ENCODE results near the gene NKX2-3.
A peak's percentile ranks its signal among the peaks of the same experiment; 100 is the strongest.

Gene NKX2-3

GRCh38 chr10:99532687-99533495 lies at the start of gene NKX2-3:
TSS of gene NKX2-3 (plus strand) at chr10:99532942. CDS start at chr10:99533132, 190 bp downstream.
- DNase-seq (ENCODE audit: low read depth): peak; percentile 28

GRCh38 chr10:99484626-99485581 lies 47.8 kb upstream of the NKX2-3 start:
- no peak for DNase-seq (ENCODE audit: low read depth)

- no peak for DNase-seq (ENCODE audit: low read depth)
Measured at GRCh38 chr10:99487125-99487807, 45.5 kb upstream of the NKX2-3 start.

GRCh38 chr10:99489271-99489670 lies 43.5 kb upstream of the NKX2-3 start:
- DNase-seq (ENCODE audit: low read depth): no peak

- DNase-seq (ENCODE audit: low read depth): no peak
Measured at GRCh38 chr10:99497343-99498025, 35.3 kb upstream of the NKX2-3 start.

GRCh38 chr10:99506416-99506815 lies 26.3 kb upstream of the NKX2-3 start:
- no peak for DNase-seq (ENCODE audit: low read depth)

GRCh38 chr10:99507265-99507664 lies 25.5 kb upstream of the NKX2-3 start:
- DNase-seq (ENCODE audit: low read depth): no peak

- no peak for DNase-seq (ENCODE audit: low read depth)
Measured at GRCh38 chr10:99513061-99513460, 19.7 kb upstream of the NKX2-3 start.

GRCh38 chr10:99519690-99520039 lies 13.1 kb upstream of the NKX2-3 start:
- DNase-seq (ENCODE audit: low read depth): no peak

GRCh38 chr10:99520040-99520846 lies 12.5 kb upstream of the NKX2-3 start:
- DNase-seq (ENCODE audit: low read depth): no peak

- no peak for DNase-seq (ENCODE audit: low read depth)
Measured at GRCh38 chr10:99520847-99521764, 11.6 kb upstream of the NKX2-3 start.

- DNase-seq (ENCODE audit: low read depth): no peak
Measured at GRCh38 chr10:99521765-99522469, 10.8 kb upstream of the NKX2-3 start.

GRCh38 chr10:99522470-99523250 lies 10.1 kb upstream of the NKX2-3 start:
- DNase-seq (ENCODE audit: low read depth): no peak

GRCh38 chr10:99523251-99523773 lies 9.4 kb upstream of the NKX2-3 start:
- DNase-seq (ENCODE audit: low read depth): no peak

- DNase-seq (ENCODE audit: low read depth): no peak
Measured at GRCh38 chr10:99524050-99524666, 8.6 kb upstream of the NKX2-3 start.

GRCh38 chr10:99524736-99525380 lies 7.9 kb upstream of the NKX2-3 start:
- no peak for DNase-seq (ENCODE audit: low read depth)

GRCh38 chr10:99525897-99526296 lies 6.8 kb upstream of the NKX2-3 start:
- DNase-seq (ENCODE audit: low read depth): no peak
